H9 (cell line): ENCODE measurements around the gene HORMAD1. TPM values are rescaled to one million over a fixed set of nuclear protein-coding genes. Genes with fewer than 3 reads are reported as not detected.

Experiments used
- DNase-seq: peaks from one replicate; pipeline ENCODE4 v3.0.0-alpha.2; 2017
- H2AFZ ChIP-seq: one replicate; pipeline ENCODE4 v1.6.1; 2013; ENCODE audit warnings: mild to moderate bottlenecking, low read length, control low read depth, moderate library complexity
- H2AK5ac ChIP-seq: 2 replicates; pipeline ENCODE4 v1.6.1; 2013; ENCODE audit warnings: low read length, control low read depth, mixed read lengths; ENCODE audit not compliant: insufficient read length
- H2BK120ac ChIP-seq: one replicate; pipeline ENCODE4 v1.6.1; 2013; ENCODE audit warnings: low read depth, mild to moderate bottlenecking, low read length, control low read depth, inconsistent platforms; ENCODE audit not compliant: poor library complexity, severe bottlenecking
- H2BK12ac ChIP-seq: 2 replicates; pipeline ENCODE4 v1.6.1; 2013; ENCODE audit warnings: low read length, control low read depth, mixed read lengths, low read depth; ENCODE audit not compliant: insufficient read length
- H2BK15ac ChIP-seq: 2 replicates; pipeline ENCODE4 v1.6.1; 2013; ENCODE audit warnings: low read depth, low read length, control low read depth
- H2BK20ac ChIP-seq: one replicate; pipeline ENCODE4 v1.6.1; 2013; ENCODE audit warnings: low read depth, mild to moderate bottlenecking, low read length, control low read depth, inconsistent platforms; ENCODE audit not compliant: poor library complexity, severe bottlenecking
- H2BK5ac ChIP-seq: 2 replicates; pipeline ENCODE4 v1.6.1; 2013; ENCODE audit warnings: low read length, control low read depth, mixed read lengths; ENCODE audit not compliant: insufficient read length
- H3K14ac ChIP-seq: 2 replicates; pipeline ENCODE4 v1.6.1; 2013; ENCODE audit warnings: low read length, control low read depth; ENCODE audit not compliant: insufficient read depth
- H3K18ac ChIP-seq: 2 replicates; pipeline ENCODE4 v1.6.1; 2013; ENCODE audit warnings: low read depth, mild to moderate bottlenecking, mixed read lengths, low read length, control low read depth; ENCODE audit not compliant: insufficient read length
- H3K23ac ChIP-seq: 2 replicates; pipeline ENCODE4 v1.6.1; 2013; ENCODE audit warnings: low read length, control low read depth, mixed read lengths, low read depth; ENCODE audit not compliant: insufficient read length
- H3K23me2 ChIP-seq: 2 replicates; pipeline ENCODE4 v1.6.1; 2013; ENCODE audit warnings: low read depth, mild to moderate bottlenecking, mixed read lengths, low read length, control low read depth; ENCODE audit not compliant: insufficient read length, poor library complexity, severe bottlenecking
- H3K27ac ChIP-seq: 2 replicates; pipeline ENCODE4 v1.5.1; 2013; ENCODE audit warnings: low read length, control low read depth, mixed read lengths, low read depth; ENCODE audit not compliant: insufficient read length
- H3K27me3 ChIP-seq: 2 replicates; pipeline ENCODE4 v1.6.1; 2013; ENCODE audit warnings: low read length, control low read depth, inconsistent platforms; ENCODE audit not compliant: insufficient read depth
- H3K4ac ChIP-seq: 2 replicates; pipeline ENCODE4 v1.6.1; 2013; ENCODE audit warnings: low read depth, mild to moderate bottlenecking, control low read depth, inconsistent platforms, low read length, moderate library complexity
- H3K4me1 ChIP-seq: 2 replicates; pipeline ENCODE4 v1.6.1; 2013; ENCODE audit warnings: low read length, control low read depth, inconsistent platforms; ENCODE audit not compliant: insufficient read depth
- H3K4me2 ChIP-seq: 2 replicates; pipeline ENCODE4 v1.6.1; 2013; ENCODE audit warnings: low read length, control low read depth, mixed read lengths; ENCODE audit not compliant: insufficient read length, insufficient read depth
- H3K56ac ChIP-seq: 2 replicates; pipeline ENCODE4 v1.6.1; 2013; ENCODE audit warnings: low read depth, mild to moderate bottlenecking, mixed read lengths, low read length, control low read depth; ENCODE audit not compliant: insufficient read length
- H3K79me1 ChIP-seq: 2 replicates; pipeline ENCODE4 v1.6.1; 2013; ENCODE audit warnings: low read depth, mild to moderate bottlenecking, moderate library complexity, low read length, control low read depth, inconsistent platforms; ENCODE audit not compliant: insufficient read depth, poor library complexity, severe bottlenecking
- H3K79me2 ChIP-seq: 2 replicates; pipeline ENCODE4 v1.6.1; 2013; ENCODE audit warnings: low read length, control low read depth, inconsistent platforms; ENCODE audit not compliant: insufficient read depth
- H3K9ac ChIP-seq: 2 replicates; pipeline ENCODE4 v1.6.1; 2013; ENCODE audit warnings: low read length, control low read depth, mixed read lengths; ENCODE audit not compliant: insufficient read length; ENCODE audit errors: extremely low read depth
- H3K9me3 ChIP-seq: one replicate; pipeline ENCODE4 v1.6.1; 2013; ENCODE audit warnings: low read depth, low read length, inconsistent platforms; ENCODE audit not compliant: control insufficient read depth
- H3T11ph ChIP-seq: one replicate; pipeline ENCODE4 v1.6.1; 2013; ENCODE audit warnings: mild to moderate bottlenecking, low read length, control low read depth, inconsistent platforms
- H4K20me1 ChIP-seq: one replicate; pipeline ENCODE4 v1.6.1; 2013; ENCODE audit not compliant: control insufficient read depth, insufficient read length, insufficient read depth
- H4K5ac ChIP-seq: 2 replicates; pipeline ENCODE4 v1.6.1; 2013; ENCODE audit warnings: low read depth, mild to moderate bottlenecking, mixed read lengths, low read length, control low read depth; ENCODE audit not compliant: insufficient read length
- H4K8ac ChIP-seq: replicated peaks from 2 replicates; pipeline ENCODE4 v1.6.1; 2013; ENCODE audit warnings: low read length, control low read depth, mixed read lengths, low read depth; ENCODE audit not compliant: insufficient read length
- H4K91ac ChIP-seq: 2 replicates; pipeline ENCODE4 v1.6.1; 2013; ENCODE audit warnings: low read depth, mild to moderate bottlenecking, moderate library complexity, mixed read lengths, low read length, control low read depth; ENCODE audit not compliant: insufficient read length
- H3K27ac Mint-ChIP-seq, 3 experiments: 2 replicates in 2 of 3; 3 replicates in 1 of 3; pipeline ENCODE4 v1.8.0; 2020 to 2021; ENCODE audit warnings: mixed read lengths in 3 of 3, mild to moderate bottlenecking in 1 of 3, moderate library complexity in 1 of 3
- H3K27me3 Mint-ChIP-seq: 2 replicates; pipeline ENCODE4 v1.8.0; 2021; ENCODE audit warnings: low read depth, mild to moderate bottlenecking, moderate library complexity, mixed read lengths
- H3K36me3 Mint-ChIP-seq, 3 experiments: 2 replicates in 2 of 3; 3 replicates in 1 of 3; pipeline ENCODE4 v1.8.0; 2020 to 2021; ENCODE audit warnings: low read depth in 3 of 3, mixed read lengths in 3 of 3; ENCODE audit not compliant: insufficient read depth in 1 of 3
- H3K4me1 Mint-ChIP-seq, 2 experiments: 2 replicates each; pipeline ENCODE4 v1.8.0; 2020; ENCODE audit warnings: mixed read lengths in 2 of 2
- H3K4me3 Mint-ChIP-seq, 2 experiments: 2 replicates in 1 of 2; 3 replicates in 1 of 2; pipeline ENCODE4 v1.8.0; 2020 to 2021; ENCODE audit warnings: mild to moderate bottlenecking in 2 of 2, mixed read lengths in 2 of 2, moderate library complexity in 1 of 2
- H3K9me3 Mint-ChIP-seq, 2 experiments: 2 replicates in 1 of 2; 3 replicates in 1 of 2; pipeline ENCODE4 v1.8.0; 2020; ENCODE audit warnings: mild to moderate bottlenecking in 2 of 2, mixed read lengths in 2 of 2, moderate library complexity in 1 of 2
- CTCF ChIP-seq: fragments of 200-600 bp; sonication (generic); conservative IDR thresholded peaks from 3 replicates; pipeline ENCODE4 v1.8.0; 2021; ENCODE audit warnings: antibody characterized with exemption, mild to moderate bottlenecking
- whole genome bisulfite sequencing: extraction: QIAGEN DNeasy Blood & Tissue Kit; methylation state at CpG from one replicate; pipeline ENCODE4 v1.1.7; 2013; ENCODE audit warnings: missing lambda C conversion rate, low lambda C conversion rate, mixed read lengths; ENCODE audit not compliant: insufficient read length; ENCODE audit errors: extremely low coverage; 5-methylcytosine and 5-hydroxymethylcytosine counted together
- total RNA-seq: library from RNA; stranded (reverse); gene quantifications from 2 replicates; pipeline ENCODE4 v1.2.1, GENCODE V29; 2021

HORMAD1 gene
- total RNA-seq, 1 experiment from 2014 or later, result not detected

- TF ChIP-seq CTCF, result no peak
Observed at GRCh38 chr1:150696590-150696989, 24.1 kb downstream of the HORMAD1 start.

More at GRCh38 chr1:150696590-150696989, 24.1 kb downstream of the HORMAD1 start:
- peaks cover 4% of the 10 kb centered on the region for H3K23me2 ChIP-seq
- WGBS, result no CpG with 5 or more reads among the region's 6 CpGs
- H3K4me1 ChIP-seq, result no peaks in the 10 kb centered on the region
- no peak overlapping the region for H2BK120ac ChIP-seq
- H2BK5ac ChIP-seq, result no peak overlapping the region
- Mint-ChIP-seq H3K27ac (peak overlapping the region; percentile 98 to 99 (median 99); a peak in 6 of 7 replicates), H3K9me3 (no peaks in the 10 kb centered on the region), H3K4me1 (peaks cover 11% of the 10 kb centered on the region in 2 experiments), H3K36me3 (peaks cover 12 to 35% (median 30%) of the 10 kb centered on the region in 3 experiments; a peak in 6 of 7 replicates), H3K27me3 (no peaks in the 10 kb centered on the region), H3K4me3 (peak overlapping the region; percentile 95 to 98)
- H3K4me2 ChIP-seq, result peak overlapping the region; percentile 35
- H4K20me1 ChIP-seq, result no peaks in the 10 kb centered on the region
- H2AFZ ChIP-seq, result no peak overlapping the region
- peaks cover 2% of the 10 kb centered on the region; the same call in 1 of the 2 replicates for H3K79me2 ChIP-seq
- H4K8ac ChIP-seq, result no peak overlapping the region
- DNase-seq, result no peak
- H3K9me3 ChIP-seq, result no peaks in the 10 kb centered on the region
- no peak overlapping the region for H3T11ph ChIP-seq
- H3K23ac ChIP-seq, result no peak overlapping the region
- peak overlapping the region; percentile 73 for H3K18ac ChIP-seq
- H2BK15ac ChIP-seq, result no peak overlapping the region
- no peaks in the 10 kb centered on the region for H3K27me3 ChIP-seq
- no peak overlapping the region for H4K91ac ChIP-seq
- H4K5ac ChIP-seq, result no peak overlapping the region
- H2AK5ac ChIP-seq, result no peak overlapping the region
- no peak overlapping the region for H3K4ac ChIP-seq
- peak overlapping the region; percentile 84 for H3K9ac ChIP-seq
- no peak overlapping the region for H2BK20ac ChIP-seq
- H2BK12ac ChIP-seq, result no peak overlapping the region
- no peak overlapping the region for H3K27ac ChIP-seq
- H3K14ac ChIP-seq, result no peak overlapping the region
- H3K56ac ChIP-seq, result no peak overlapping the region
- no peaks in the 10 kb centered on the region for H3K79me1 ChIP-seq
